22Rv1 (cell line): Measurements from ENCODE around the gene CUL3.

Experiments used
- ZFX ChIP-seq: fragments of 450-650 bp; IDR thresholded peaks from 2 replicates; pipeline ENCODE4 v1.6.1; 2017; ENCODE audit warnings: antibody characterized with exemption, borderline replicate concordance
- TF ChIP-seq, protein P1 (sequence below): fragments of 450-650 bp; IDR thresholded peaks from 2 replicates; pipeline ENCODE4 v1.5.1; 2017; ENCODE audit warnings: mild to moderate bottlenecking

DNA sequence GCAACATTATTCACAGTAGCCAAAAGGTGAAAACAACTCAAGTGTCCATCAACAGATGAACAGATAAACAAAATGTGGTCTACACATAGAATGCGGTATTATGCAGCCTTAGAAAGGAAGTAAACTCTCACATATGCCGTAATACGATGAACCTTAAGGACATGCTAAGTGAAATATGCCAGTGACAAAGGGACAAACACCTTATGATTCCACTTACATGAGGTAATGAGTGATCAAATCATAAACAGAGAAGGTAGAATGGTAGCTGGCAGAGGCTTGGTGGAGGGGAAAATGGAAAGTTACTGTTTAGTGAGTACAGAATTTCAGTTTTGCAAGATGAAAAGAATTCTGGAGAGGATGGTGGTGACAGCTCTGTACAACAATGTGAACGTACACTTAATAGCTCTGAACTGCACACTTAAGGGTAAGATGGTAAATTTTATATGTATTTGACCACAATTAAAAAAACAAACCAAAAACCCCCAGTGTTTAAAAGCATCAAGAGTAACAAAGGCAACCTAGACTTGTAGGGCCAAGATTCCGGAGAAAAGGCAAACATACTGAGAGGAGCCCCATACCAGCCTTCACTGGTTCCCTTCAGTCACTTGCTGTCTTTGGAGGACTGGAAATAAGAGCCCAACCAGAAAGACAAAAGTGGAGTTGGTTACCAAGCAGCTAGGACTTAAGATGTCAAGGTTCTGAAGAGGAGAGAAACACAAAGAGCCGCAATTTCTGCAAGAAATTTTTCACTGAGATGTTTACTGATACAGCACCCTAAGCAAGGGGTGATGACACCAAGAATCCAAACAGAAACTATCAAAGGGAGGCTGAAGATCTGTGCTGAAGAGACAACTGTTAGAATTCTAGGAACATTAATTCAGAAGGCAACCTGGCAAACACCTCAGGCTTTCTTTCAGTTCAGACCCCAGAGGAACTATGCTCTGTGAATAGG, 61.3 kb downstream of the CUL3 start:
- TF ChIP-seq, protein P1, sequence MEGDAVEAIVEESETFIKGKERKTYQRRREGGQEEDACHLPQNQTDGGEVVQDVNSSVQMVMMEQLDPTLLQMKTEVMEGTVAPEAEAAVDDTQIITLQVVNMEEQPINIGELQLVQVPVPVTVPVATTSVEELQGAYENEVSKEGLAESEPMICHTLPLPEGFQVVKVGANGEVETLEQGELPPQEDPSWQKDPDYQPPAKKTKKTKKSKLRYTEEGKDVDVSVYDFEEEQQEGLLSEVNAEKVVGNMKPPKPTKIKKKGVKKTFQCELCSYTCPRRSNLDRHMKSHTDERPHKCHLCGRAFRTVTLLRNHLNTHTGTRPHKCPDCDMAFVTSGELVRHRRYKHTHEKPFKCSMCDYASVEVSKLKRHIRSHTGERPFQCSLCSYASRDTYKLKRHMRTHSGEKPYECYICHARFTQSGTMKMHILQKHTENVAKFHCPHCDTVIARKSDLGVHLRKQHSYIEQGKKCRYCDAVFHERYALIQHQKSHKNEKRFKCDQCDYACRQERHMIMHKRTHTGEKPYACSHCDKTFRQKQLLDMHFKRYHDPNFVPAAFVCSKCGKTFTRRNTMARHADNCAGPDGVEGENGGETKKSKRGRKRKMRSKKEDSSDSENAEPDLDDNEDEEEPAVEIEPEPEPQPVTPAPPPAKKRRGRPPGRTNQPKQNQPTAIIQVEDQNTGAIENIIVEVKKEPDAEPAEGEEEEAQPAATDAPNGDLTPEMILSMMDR, result no peak
- TF ChIP-seq ZFX, result no peak
